GM12874 (cell line): ENCODE measurements around the gene AZI2.

Source experiments
- CTCF ChIP-seq: IDR thresholded peaks from 2 replicates; pipeline ENCODE4 v1.5.1; 2011; ENCODE audit warnings: low read depth, mild to moderate bottlenecking, control low read depth, low read length, moderate library complexity; ENCODE audit not compliant: insufficient read depth

Gene AZI2

GRCh38 chr3:28286595-28286994, 62.0 kb downstream of the AZI2 start:
- TF ChIP-seq CTCF: peak; percentile 23; the same call in 1 of the 2 replicates

DNA sequence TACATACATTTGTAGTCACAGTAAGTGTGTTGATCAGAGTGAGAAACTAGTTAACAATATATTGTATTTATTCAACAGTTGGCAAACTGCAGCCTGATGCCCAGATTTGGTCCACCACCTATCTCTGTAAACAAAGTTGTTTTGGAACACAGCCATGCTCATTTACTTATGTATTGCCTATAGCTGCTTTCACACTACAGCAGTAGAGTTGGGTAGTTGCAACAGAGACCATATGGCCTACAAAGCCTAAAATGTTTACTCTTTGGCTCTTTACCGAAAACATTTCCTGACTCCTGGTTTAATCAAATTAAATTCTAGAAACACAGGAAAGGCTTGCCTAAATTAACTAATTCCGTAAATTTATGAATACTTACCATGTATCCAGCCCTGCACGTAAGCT, 67.8 kb downstream of the AZI2 start:
- TF ChIP-seq CTCF: no peak

GRCh38 chr3:28279770-28280169, 68.9 kb downstream of the AZI2 start:
- TF ChIP-seq CTCF: no peak

GRCh38 chr3:28278918-28279317, 69.7 kb downstream of the AZI2 start:
- TF ChIP-seq CTCF: no peak

DNA sequence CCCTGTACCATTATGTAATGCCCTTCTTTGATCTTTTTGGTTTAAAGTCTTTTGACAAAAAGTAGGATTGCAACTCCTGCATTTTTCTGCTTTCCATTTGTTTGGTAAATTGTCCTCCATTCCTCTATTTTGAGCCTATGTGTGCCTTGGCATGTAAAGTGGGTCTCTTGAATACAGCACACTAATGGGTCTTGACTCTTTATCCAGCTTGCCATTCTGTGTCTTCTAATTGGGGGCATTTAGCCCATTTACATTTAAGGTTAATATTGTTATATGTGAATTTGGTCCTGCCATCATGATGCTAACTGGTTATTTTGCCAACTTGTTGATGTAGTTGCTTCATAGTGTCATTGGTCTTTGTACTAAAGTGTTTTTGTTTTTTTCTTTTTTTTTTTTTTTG, 74.8 kb downstream of the AZI2 start:
- no peak for TF ChIP-seq CTCF
